GM20000 (cell line): ENCODE results near the gene MAGOH.

Experiments
- DNase-seq: peaks from one replicate; pipeline ENCODE4 v3.0.0; 2012; ENCODE audit warnings: low spot score
- TF ChIP-seq, protein P1 (sequence below): IDR thresholded peaks from 2 replicates; pipeline ENCODE4 v1.5.1; 2012; ENCODE audit warnings: mild to moderate bottlenecking, control low read depth; ENCODE audit errors: extremely low read depth, missing control alignments

MAGOH gene

DNA sequence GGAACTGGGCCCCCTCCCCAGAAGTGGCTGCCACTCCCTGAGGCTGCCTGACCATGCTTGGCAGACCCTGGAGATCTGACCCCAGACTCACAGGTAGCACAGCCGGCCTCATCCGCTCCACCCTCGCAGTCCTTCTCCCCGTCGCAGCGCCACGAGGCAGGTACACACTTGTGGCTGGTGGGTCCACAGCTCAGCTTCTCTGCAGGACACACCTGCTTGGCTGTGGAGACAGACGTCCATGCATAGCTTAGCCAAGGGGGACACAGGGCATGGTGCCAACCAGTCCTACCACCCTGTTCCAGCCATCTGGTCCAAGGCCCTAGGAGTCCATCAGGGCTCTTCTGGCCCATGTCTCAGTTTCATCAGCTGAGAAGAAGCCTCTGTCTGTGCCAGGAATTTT, 42.2 kb upstream of the MAGOH start:
- DNase-seq = no peak
- TF ChIP-seq, protein P1, sequence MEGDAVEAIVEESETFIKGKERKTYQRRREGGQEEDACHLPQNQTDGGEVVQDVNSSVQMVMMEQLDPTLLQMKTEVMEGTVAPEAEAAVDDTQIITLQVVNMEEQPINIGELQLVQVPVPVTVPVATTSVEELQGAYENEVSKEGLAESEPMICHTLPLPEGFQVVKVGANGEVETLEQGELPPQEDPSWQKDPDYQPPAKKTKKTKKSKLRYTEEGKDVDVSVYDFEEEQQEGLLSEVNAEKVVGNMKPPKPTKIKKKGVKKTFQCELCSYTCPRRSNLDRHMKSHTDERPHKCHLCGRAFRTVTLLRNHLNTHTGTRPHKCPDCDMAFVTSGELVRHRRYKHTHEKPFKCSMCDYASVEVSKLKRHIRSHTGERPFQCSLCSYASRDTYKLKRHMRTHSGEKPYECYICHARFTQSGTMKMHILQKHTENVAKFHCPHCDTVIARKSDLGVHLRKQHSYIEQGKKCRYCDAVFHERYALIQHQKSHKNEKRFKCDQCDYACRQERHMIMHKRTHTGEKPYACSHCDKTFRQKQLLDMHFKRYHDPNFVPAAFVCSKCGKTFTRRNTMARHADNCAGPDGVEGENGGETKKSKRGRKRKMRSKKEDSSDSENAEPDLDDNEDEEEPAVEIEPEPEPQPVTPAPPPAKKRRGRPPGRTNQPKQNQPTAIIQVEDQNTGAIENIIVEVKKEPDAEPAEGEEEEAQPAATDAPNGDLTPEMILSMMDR = no peak

DNA sequence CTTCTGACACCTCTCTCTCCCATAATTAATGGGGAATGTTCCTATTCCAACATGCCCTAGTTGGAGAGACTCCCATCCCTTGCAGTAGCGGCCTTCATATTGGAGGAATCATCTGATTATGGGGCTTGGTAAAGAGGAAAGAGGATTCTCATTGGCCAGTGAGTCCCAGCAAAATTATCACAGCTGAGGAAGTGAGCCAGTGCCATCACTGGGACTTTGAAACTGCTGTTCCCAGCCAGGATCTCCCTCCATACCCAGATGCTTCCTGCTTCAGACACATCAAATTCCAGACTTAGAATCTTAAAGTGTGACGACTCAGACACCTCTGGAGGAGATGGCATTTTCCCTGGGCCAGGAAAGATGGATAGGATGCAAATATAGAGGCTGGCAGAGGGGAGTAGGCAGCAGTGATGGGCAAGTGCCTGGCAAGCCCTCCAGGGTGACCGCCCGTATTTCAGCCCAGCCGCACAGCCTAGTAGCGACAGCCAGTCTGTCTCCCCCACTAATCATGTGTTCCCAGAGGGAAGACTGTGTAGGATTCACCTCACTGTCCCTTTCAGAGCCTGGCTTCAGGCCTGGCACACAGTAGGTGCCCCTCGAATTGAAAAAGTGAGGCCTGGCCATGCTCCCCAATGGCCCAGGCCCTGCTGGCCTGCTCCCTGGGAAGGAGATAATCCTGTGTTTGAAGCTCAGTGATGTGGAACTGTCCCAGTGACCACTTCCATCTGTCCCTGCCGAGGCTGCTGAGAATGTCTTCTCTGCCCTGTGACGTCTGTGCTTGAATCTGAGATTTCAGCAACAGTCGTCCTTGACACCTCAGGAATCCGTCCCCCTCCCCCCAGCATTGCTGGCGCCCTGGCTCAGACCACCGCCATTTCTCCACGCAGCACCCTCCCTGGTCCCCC, 41.2 kb upstream of the MAGOH start:
- DNase-seq = no peak

GRCh38 chr1:53278298-53278725, 40.0 kb upstream of the MAGOH start:
- TF ChIP-seq, protein P1 = peak; percentile 70
- DNase-seq = peak; percentile 89

More for the DNA sequence above, 41.2 kb upstream of the MAGOH start:
- TF ChIP-seq, protein P1 = no peak

GRCh38 chr1:53277326-53277725, 39.0 kb upstream of the MAGOH start:
- TF ChIP-seq, protein P1 = no peak

DNA sequence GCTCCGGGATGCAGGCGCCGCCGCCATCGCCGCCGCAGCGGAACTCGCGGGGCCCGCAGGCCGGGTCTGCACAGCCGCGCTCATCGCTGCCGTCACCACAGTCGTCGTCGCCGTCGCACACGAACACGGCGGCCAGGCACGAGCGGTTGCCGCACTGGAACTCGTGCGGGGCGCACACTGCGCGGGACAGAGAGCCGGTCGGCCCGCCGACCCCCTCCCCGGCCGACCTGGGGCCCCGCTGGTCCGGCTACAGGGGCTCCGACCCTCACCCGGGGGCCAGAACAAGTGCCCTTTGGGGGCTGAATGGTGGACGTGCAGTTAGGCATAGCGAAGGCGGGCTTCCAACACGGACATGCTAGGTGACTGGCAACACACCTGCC, 38.6 kb upstream of the MAGOH start:
- no peak for DNase-seq
- TF ChIP-seq, protein P1 = no peak

More at GRCh38 chr1:53277326-53277725, 39.0 kb upstream of the MAGOH start:
- DNase-seq = no peak

GRCh38 chr1:53276153-53276901, 38.0 kb upstream of the MAGOH start:
- no peak for DNase-seq
- TF ChIP-seq, protein P1 = no peak

- TF ChIP-seq, protein P1 = no peak
- no peak for DNase-seq
Observed at GRCh38 chr1:53275566-53275965, 37.2 kb upstream of the MAGOH start.
